HG02973 (cell line): ENCODE results near the gene TMEM255B.
"Not testable (repeated sequence)": the region's sequence is repeated elsewhere in the genome, so short reads cannot be mapped to it uniquely, and the experiment has no call there.

Experiments
- ATAC-seq: cut with Tn5 transposase; IDR thresholded peaks from one replicate; pipeline ENCODE4 v1.9.1; 2021; ENCODE audit warnings: moderate library complexity; ENCODE audit not compliant: unreplicated experiment

The TMEM255B gene

DNA sequence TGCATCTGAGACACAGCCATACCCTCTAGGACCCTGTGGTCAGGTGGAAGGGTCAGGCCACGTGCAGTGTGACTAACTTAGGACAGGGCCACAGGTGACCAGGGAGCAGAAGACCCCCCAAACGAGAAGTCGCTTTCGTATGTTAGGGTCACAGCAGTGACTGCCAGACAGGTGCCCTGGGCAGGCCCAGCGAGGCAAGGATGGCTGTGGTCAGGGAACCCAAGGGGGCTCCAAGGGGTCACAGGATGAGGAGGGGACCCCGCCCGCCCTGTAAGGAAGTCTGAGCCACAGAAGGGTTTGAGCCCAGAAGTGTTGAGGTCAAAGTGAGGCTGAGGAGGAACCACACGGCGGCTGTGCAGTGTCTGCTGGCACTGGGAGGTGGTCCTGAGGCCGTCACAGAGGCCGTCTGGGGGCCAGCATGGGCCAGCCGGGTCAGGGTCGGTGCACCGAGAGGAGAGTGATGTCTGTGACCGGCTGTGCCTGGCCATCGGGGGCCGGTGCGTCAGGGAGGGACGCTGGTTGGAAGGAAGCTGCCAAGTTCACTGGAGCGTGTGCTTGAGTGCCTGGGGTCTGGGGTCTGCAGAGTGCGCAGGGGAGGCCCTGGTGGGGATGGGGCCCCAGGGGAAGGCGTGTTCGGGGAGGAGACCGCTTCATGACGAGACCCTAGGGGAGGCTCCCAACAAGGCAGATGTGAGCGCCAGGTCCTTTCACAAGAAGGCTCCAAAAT, 24.8 kb upstream of the TMEM255B start:
- ATAC-seq: no peak

- no peak for ATAC-seq
These were observed 24.2 kb upstream of the TMEM255B start for GRCh38 chr13:113734826-113735125.

GRCh38 chr13:113735194-113735593, 23.8 kb upstream of the TMEM255B start:
- no peak for ATAC-seq

GRCh38 chr13:113735750-113736149, 23.3 kb upstream of the TMEM255B start:
- no peak for ATAC-seq

DNA sequence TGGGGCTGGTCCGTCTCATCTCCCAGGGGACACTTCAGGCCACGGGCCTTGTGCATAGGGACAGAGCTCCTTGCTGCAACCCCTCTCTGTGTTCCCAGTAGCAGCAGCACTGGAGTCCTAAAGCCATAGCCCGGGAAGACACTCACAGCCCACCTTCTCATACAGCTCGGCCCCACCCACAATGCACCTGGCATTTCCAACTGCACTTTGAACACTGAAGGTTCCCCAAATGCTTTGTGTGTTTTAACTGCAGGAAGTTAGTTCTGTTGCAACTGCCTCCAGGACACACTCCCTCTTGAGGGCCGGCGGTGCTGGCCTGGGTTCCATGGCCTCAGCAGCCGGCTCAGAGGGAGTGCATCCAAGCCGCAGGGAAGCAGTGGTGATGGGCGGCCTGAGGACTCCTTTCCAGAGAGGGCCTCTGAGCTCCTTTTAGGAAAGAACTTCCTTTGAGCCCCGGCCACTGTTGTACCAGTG, 22.7 kb upstream of the TMEM255B start:
- no peak for ATAC-seq

GRCh38 chr13:113737803-113738202, 21.2 kb upstream of the TMEM255B start:
- no peak for ATAC-seq

- no peak for ATAC-seq
These were observed 19.3 kb upstream of the TMEM255B start for GRCh38 chr13:113739527-113740285.

GRCh38 chr13:113740286-113740556, 18.8 kb upstream of the TMEM255B start:
- ATAC-seq: no peak

- ATAC-seq: no peak
These were observed 18.4 kb upstream of the TMEM255B start for GRCh38 chr13:113740661-113741060.

DNA sequence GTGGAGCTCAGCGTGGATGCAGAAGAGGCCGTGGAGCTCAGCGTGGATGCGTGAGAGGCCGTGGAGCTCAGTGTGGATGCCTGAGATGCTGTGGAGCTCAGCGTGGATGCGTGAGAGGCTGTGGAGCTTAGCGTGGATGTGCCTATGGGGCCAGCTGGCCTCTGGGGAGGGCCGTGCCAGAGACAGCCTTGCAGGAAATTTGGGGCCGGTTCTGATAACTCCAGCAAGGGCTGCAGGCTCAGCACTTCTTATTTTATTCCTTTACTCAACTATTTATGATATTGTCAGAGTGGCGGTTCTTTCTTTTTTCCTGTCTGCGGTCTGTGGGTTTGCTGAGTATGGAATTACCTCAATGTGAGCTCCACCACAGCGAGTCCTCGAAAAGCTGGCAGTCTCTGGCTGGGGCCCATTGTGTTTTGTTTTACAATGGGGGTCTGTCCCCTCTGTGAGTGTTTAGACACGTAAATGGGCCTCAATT, 17.8 kb upstream of the TMEM255B start:
- ATAC-seq: no peak

GRCh38 chr13:113742000-113742441, 17.0 kb upstream of the TMEM255B start:
- ATAC-seq: no peak

- no peak for ATAC-seq
These were observed 16.4 kb upstream of the TMEM255B start for GRCh38 chr13:113742445-113743120.

DNA sequence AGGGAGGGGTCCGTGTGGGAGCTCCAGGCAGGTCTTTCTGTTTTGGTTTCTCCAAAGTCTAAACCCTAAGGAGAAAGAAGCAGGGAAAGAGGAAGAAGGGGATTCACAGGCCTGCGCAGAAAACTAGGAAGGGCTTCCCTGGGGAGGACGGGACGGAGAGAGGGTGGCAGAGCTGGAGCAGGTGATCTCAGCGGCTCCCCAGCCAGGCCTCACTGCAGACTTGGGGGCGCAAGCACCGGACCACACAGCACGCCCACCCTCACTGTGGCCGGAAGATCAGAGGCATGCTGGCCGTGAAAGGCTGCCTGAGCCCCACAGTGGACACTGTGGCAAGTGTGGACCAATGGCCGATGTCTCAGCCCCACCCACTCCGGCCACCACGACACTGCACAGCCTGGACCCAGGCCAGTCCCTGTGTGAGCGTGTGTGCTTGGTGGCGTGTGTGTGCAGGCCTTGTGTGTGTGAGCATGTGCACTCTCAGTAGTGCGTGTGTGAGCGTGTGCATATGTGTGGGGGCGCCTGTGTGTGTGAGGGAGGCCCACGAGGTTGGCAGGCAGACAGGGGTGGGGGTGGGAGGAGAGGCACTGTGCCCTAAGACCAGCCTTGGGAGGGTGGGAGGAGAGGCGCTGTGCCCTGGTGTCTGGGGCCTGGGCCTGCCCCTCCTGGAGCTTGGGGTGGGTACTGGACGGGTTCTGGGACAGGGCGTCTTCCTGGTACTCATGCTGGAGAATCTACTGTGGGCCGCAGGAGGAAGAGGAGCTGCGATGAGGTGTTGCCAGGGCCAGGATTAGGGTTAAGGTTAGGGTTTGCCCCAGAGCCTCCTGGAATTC, 15.4 kb upstream of the TMEM255B start:
- no peak for ATAC-seq

- no peak for ATAC-seq
These were observed 14.6 kb upstream of the TMEM255B start for GRCh38 chr13:113744197-113745000.

- ATAC-seq: no peak
These were observed 14.0 kb upstream of the TMEM255B start for GRCh38 chr13:113745059-113745458.

DNA sequence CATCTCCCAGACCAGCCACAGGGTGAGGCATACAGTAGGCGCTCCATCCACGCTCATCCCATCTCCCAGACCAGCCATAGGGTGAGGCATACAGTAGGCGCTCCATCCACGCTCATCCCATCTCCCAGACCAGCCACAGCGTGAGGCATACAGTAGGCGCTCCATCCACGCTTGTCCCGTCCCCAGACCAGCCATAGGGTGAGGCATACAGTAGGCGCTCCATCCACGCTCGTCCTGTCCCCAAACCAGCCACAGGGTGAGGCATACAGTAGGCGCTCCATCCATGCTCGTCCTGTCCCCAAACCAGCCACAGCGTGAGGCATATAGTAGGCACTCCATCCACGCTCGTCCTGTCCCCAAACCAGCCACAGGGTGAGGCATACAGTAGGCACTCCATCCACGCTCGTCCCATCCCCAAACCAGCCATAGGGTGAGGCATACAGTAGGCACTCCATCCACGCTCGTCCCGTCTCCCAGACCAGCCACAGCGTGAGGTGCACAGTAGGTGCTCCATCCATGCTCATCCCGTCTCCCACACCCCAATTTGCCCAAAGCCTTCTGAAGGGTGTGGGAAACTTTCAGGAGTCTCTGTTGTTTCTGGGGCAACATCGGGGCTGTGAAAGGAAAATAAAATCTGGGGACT, 13.4 kb upstream of the TMEM255B start:
- not testable (repeated sequence) for ATAC-seq

GRCh38 chr13:113746143-113746525, 12.9 kb upstream of the TMEM255B start:
- no peak for ATAC-seq

- ATAC-seq: no peak
These were observed 12.4 kb upstream of the TMEM255B start for GRCh38 chr13:113746671-113747070.

DNA sequence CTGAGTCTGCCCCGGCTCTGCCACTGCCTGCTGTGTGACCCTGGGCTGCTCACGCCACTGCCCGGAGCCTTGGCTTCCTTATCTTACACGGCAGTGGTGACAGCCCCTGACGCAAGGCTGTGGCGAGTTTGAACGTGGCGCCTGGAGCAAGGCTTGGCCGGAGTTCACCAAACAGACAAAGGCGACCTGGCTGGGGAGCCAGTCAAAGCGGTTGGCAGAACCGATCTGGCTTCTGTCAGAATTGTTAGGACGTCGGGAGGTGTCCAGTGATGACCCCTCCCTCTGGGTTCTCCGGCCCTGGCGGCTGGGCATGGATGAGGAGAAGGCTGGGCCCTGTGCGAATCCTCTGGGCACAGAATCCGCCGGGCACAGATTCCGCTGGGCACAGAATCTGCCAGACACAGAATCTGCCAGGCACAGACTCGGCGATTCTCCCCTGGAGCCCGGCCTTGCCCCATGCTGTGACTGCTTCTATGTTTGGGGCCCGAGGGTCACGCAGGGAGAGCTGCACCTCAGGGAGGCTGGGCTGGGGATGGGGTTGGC, 11.7 kb upstream of the TMEM255B start:
- ATAC-seq: no peak
